PC-3 (cell line): ENCODE measurements around the gene SLC16A3. TPM values are rescaled to one million over a fixed set of nuclear protein-coding genes. Genes with fewer than 3 reads are reported as not detected.

Source experiments
- ATAC-seq: fragments of 200-7000 bp; cut with Tn5 transposase; 2 replicates; pipeline ENCODE4 v1.9.1; 2020; ENCODE audit warnings: mild to moderate bottlenecking, moderate library complexity
- BruUV-seq: library from RNA; stranded (reverse); fragments of 400-500 nt; replicated peaks from 2 replicates; lab custom pipeline; 2021; lab: Mats Ljungman, UMichigan
- CTCF ChIA-PET: fragments of 300-600 bp; sonication (Branson Sonifier 250); formaldehyde crosslinking; loops from one replicate; lab custom pipeline; 2022; ENCODE audit warnings: antibody characterized with exemption; lab: Charles Lee
- POLR2A ChIA-PET: fragments of 300-600 bp; sonication (Branson Sonifier 250); formaldehyde crosslinking; loops from one replicate; lab custom pipeline; 2022; ENCODE audit warnings: antibody characterized with exemption; ENCODE audit not compliant: unreplicated experiment; lab: Charles Lee
- DNase-seq: peaks from one replicate; pipeline ENCODE4 v3.0.0-alpha.2; 2015
- H2AFZ ChIP-seq: fragments of 300-600 bp; sonication (generic); 2 replicates; pipeline ENCODE4 v1.6.0; 2016; ENCODE audit warnings: antibody characterized with exemption, low read length
- H3F3A ChIP-seq: fragments of 300-600 bp; sonication (generic); one replicate; pipeline ENCODE4 v1.6.0; 2017; ENCODE audit warnings: antibody characterized with exemption, low read length, control low read depth, mild to moderate bottlenecking; ENCODE audit not compliant: unreplicated experiment
- H3K27ac ChIP-seq: fragments of 300-600 bp; sonication (generic); 2 replicates; pipeline ENCODE4 v1.5.1; 2016; ENCODE audit warnings: mild to moderate bottlenecking, low read length
- H3K27me3 ChIP-seq: fragments of 300-600 bp; sonication (generic); 2 replicates; pipeline ENCODE4 v1.6.1; 2016; ENCODE audit warnings: low read length, mixed read lengths
- H3K36me3 ChIP-seq: fragments of 300-600 bp; sonication (generic); 2 replicates; pipeline ENCODE4 v1.6.1; 2016; ENCODE audit warnings: low read depth, mixed run types, low read length, mixed read lengths
- H3K4me1 ChIP-seq: fragments of 300-600 bp; sonication (generic); 2 replicates; pipeline ENCODE4 v1.5.1; 2016; ENCODE audit warnings: low read length; ENCODE audit not compliant: insufficient read depth
- H3K4me2 ChIP-seq: fragments of 300-600 bp; sonication (generic); 2 replicates; pipeline ENCODE4 v1.6.0; 2016; ENCODE audit warnings: low read length
- H3K4me3 ChIP-seq: fragments of 300-600 bp; sonication (generic); 2 replicates; pipeline ENCODE4 v1.5.1; 2016; ENCODE audit warnings: mild to moderate bottlenecking, low read length, mixed read lengths
- H3K79me2 ChIP-seq: fragments of 300-600 bp; sonication (generic); 2 replicates; pipeline ENCODE4 v1.6.1; 2017; ENCODE audit warnings: low read length, mixed read lengths
- H3K9ac ChIP-seq: fragments of 300-600 bp; sonication (generic); 2 replicates; pipeline ENCODE4 v1.6.0; 2016; ENCODE audit warnings: mild to moderate bottlenecking, low read length
- H3K9me2 ChIP-seq: fragments of 300-600 bp; sonication (generic); replicated peaks from 2 replicates; pipeline ENCODE4 v1.6.1; 2016; ENCODE audit warnings: mixed run types, low read length, mixed read lengths
- H3K9me3 ChIP-seq: fragments of 300-600 bp; sonication (generic); 2 replicates; pipeline ENCODE4 v1.6.1; 2016; ENCODE audit warnings: low read length, mixed read lengths
- H4K20me1 ChIP-seq: fragments of 300-600 bp; sonication (generic); 2 replicates; pipeline ENCODE4 v1.6.1; 2016; ENCODE audit warnings: low read length, mixed read lengths
- EZH2 ChIP-seq: fragments of 300-600 bp; sonication (generic); IDR thresholded peaks from one replicate; pipeline ENCODE4 v1.6.1; 2017; ENCODE audit warnings: antibody characterized with exemption, mild to moderate bottlenecking, low read length; ENCODE audit not compliant: unreplicated experiment
- EZH2phosphoT487 ChIP-seq: fragments of 300-600 bp; sonication (generic); IDR thresholded peaks from 2 replicates; pipeline ENCODE4 v1.6.1; 2018; ENCODE audit warnings: mild to moderate bottlenecking, antibody characterized with exemption, low read length, borderline replicate concordance
- intact Hi-C: fragments of 100-400 bp; cut with micrococcal nuclease; formaldehyde crosslinking; loops from 2 replicates; pipeline ENCODE4 v1.9.0; 2023
- total RNA-seq: library from RNA; depleted of rRNA; stranded (reverse); fragments of >200 nt; gene quantifications from 2 replicates; pipeline ENCODE4 v1.2.3, GENCODE V29; 2014
- TF ChIP-seq, protein P1 (sequence below): fragments of 300-600 bp; sonication (generic); conservative IDR thresholded peaks from 2 replicates; pipeline ENCODE4 v1.5.1; 2017; ENCODE audit warnings: antibody characterized with exemption, low read depth, mild to moderate bottlenecking, low read length

SLC16A3 gene
- total RNA-seq, 1 experiment from 2014 or later, result 286 TPM

DNA sequence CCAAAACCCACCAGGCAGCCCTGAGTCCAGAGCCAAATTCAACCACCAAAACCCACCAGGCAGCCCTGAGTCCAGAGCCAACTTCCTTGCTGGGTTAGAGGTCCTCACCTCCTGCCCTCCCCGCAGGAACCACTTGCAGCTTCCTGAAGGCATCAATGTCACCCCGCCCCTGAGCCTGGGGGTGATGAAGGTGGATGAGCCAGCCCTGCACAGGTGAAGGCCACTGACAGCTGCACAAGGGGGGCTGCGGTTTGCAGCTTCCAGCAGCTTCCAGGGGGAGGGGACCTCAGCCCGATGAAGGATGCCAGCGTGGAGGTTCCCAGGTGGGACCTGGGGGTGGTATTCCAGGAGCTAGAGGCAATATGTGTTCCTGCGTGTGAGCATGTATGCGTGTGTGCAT is 52.2 kb downstream of the SLC16A3 start:
- POLR2A ChIA-PET, result no interaction called here
- ATAC-seq (no peak), DNase-seq (no peak)
- Histone ChIP-seq H3K79me2 (no peaks in the 10 kb centered on the region), H3K27me3 (no peaks in the 10 kb centered on the region), H3K9ac (no peak overlapping the region), H3K9me2 (no peaks in the 10 kb centered on the region), H3K36me3 (no peaks in the 10 kb centered on the region), H3K4me3 (no peak overlapping the region), H3K9me3 (no peaks in the 10 kb centered on the region), H3K4me2 (peak overlapping the region; percentile 61), H3F3A (no peaks in the 10 kb centered on the region), H2AFZ (no peak overlapping the region), H3K27ac (peak overlapping the region; percentile 62), H3K4me1 (peaks cover 32% of the 10 kb centered on the region), H4K20me1 (no peaks in the 10 kb centered on the region)
- intact Hi-C loops, result no loop called here
- TF ChIP-seq EZH2 (no peak), EZH2phosphoT487 (no peak)
- TF ChIP-seq, protein P1, sequence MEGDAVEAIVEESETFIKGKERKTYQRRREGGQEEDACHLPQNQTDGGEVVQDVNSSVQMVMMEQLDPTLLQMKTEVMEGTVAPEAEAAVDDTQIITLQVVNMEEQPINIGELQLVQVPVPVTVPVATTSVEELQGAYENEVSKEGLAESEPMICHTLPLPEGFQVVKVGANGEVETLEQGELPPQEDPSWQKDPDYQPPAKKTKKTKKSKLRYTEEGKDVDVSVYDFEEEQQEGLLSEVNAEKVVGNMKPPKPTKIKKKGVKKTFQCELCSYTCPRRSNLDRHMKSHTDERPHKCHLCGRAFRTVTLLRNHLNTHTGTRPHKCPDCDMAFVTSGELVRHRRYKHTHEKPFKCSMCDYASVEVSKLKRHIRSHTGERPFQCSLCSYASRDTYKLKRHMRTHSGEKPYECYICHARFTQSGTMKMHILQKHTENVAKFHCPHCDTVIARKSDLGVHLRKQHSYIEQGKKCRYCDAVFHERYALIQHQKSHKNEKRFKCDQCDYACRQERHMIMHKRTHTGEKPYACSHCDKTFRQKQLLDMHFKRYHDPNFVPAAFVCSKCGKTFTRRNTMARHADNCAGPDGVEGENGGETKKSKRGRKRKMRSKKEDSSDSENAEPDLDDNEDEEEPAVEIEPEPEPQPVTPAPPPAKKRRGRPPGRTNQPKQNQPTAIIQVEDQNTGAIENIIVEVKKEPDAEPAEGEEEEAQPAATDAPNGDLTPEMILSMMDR, result no peak
- no TSS peak for BruUV-seq
- CTCF ChIA-PET, result no interaction called here

DNA sequence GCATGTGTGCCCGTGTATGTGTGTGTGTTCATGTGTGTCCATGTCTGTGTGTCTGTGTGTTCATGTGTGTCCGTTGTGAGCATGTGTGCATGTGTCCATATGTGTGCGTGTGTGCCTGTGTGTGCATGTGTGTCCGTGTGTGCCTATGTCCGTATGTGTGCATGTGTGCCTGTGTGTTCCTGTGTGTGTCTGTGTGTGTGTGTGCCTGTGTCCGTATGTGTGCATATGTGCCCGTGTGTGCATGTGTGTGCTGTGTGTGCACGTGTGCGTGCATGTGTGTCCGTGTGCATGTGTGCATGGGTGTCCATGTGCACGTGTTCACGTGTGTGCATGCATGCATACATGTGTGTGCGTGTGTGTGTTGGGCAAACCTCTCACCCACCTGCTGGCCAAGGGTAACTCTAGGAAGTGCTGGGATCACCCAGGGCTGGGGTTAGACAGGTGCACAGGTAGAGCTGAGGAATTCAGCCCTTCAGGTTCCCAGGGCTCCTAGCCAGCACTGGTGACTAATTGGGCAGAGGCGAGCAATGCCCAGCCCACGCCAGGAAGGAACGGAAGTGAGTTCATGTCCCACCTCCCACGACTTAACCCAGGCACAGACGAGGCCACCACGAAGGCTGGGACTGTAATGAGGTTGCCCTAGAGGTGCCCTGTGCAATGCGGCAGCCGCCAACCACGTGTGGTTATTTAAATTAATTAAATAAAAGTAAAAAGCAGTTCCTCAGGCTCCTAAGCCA is 52.8 kb downstream of the SLC16A3 start:
- ChIA-PET POLR2A (no interaction called here), CTCF (no interaction called here)
- peak; percentile 97 for DNase-seq

More for the DNA sequence above, 52.8 kb downstream of the SLC16A3 start:
- Histone ChIP-seq H3K4me2 (peak overlapping the region; percentile 63), H3K9ac (peak overlapping the region; percentile 60), H3K9me3 (no peaks in the 10 kb centered on the region), H2AFZ (peak overlapping the region; percentile 28; the same call in 1 of the 2 replicates), H3K4me3 (no peak overlapping the region), H3K27ac (peak overlapping the region; percentile 93), H3K9me2 (no peaks in the 10 kb centered on the region), H3K36me3 (no peaks in the 10 kb centered on the region), H3F3A (no peaks in the 10 kb centered on the region), H4K20me1 (no peaks in the 10 kb centered on the region), H3K27me3 (no peaks in the 10 kb centered on the region), H3K4me1 (peaks cover 32% of the 10 kb centered on the region), H3K79me2 (no peaks in the 10 kb centered on the region)
- ATAC-seq, result peak; percentile 83
- no TSS peak for BruUV-seq
- intact Hi-C loops, result no loop called here
- TF ChIP-seq, protein P1, result no peak
- TF ChIP-seq EZH2 (no peak), EZH2phosphoT487 (no peak)
